ENCODE results near the gene CD247.
A peak's percentile ranks its signal among the peaks of the same experiment; 100 is the strongest.
"Not testable (repeated sequence)": the region's sequence is repeated elsewhere in the genome, so short reads cannot be mapped to it uniquely, and the experiment has no call there.

The CD247 gene

GRCh38 chr1:167518331-167518700 lies at the start of gene CD247:
Gene CD247 (minus strand): TSS chr1:167518529. CDS start chr1:167518465, 64 bp downstream.
- DNase-seq = no peak

- no peak for DNase-seq
Observed at GRCh38 chr1:167567663-167568062, 49.3 kb upstream of the CD247 start.

- peak; percentile 4 for DNase-seq
Observed at GRCh38 chr1:167566766-167567165, 48.4 kb upstream of the CD247 start.

- no peak for DNase-seq
Observed at GRCh38 chr1:167565922-167566321, 47.6 kb upstream of the CD247 start.

GRCh38 chr1:167564612-167565270 lies 46.4 kb upstream of the CD247 start:
- DNase-seq = peak; percentile 80

GRCh38 chr1:167563579-167564246 lies 45.4 kb upstream of the CD247 start:
- DNase-seq = peak; percentile 28

GRCh38 chr1:167562702-167563101 lies 44.4 kb upstream of the CD247 start:
- no peak for DNase-seq

- no peak for DNase-seq
Observed at GRCh38 chr1:167561753-167562152, 43.4 kb upstream of the CD247 start.

- DNase-seq = peak; percentile 41
Observed at GRCh38 chr1:167555971-167556714, 37.8 kb upstream of the CD247 start.

GRCh38 chr1:167555072-167555471 lies 36.7 kb upstream of the CD247 start:
- DNase-seq = not testable (repeated sequence)

- DNase-seq = no peak
Observed at GRCh38 chr1:167554028-167554779, 35.9 kb upstream of the CD247 start.

- peak; percentile 87 for DNase-seq
Observed at GRCh38 chr1:167553136-167554027, 35.1 kb upstream of the CD247 start, which contains the start of gene CREG1. Gene CREG1 (minus strand): TSS chr1:167553762.

GRCh38 chr1:167551362-167551761 lies 33.0 kb upstream of the CD247 start:
- DNase-seq = no peak

- DNase-seq = peak; percentile 34
Observed at GRCh38 chr1:167548059-167548932, 30.0 kb upstream of the CD247 start.

- DNase-seq = no peak
Observed at GRCh38 chr1:167546935-167547334, 28.6 kb upstream of the CD247 start.

- no peak for DNase-seq
Observed at GRCh38 chr1:167545349-167545748, 27.0 kb upstream of the CD247 start.

GRCh38 chr1:167544447-167545093 lies 26.2 kb upstream of the CD247 start:
- no peak for DNase-seq

- DNase-seq = no peak
Observed at GRCh38 chr1:167543199-167543990, 25.1 kb upstream of the CD247 start.

All from NCI-H226 (cell line).